Body of pancreas (tissue), 4 donors: ENCODE measurements around the gene OR2K2. TPM values are rescaled to one million over a fixed set of nuclear protein-coding genes. Genes with fewer than 3 reads are reported as not detected.

Experiments used
- ATAC-seq: fragments of 150-250 bp; one replicate; pipeline ENCODE4 v1.9.1; 2016
- DNase-seq, 4 donors: peaks; one replicate each; pipeline ENCODE4 v3.0.0-alpha.2; 2019
- H3K27ac ChIP-seq, 4 donors: fragments of 200-600 bp; sonication (generic); 1 replicate in 3 of 4; 2 replicates in 1 of 4; pipeline versions ENCODE4 v1.5.1 to v1.6.1; 2016 to 2019; ENCODE audit warnings: mild to moderate bottlenecking in 1 of 4, mixed read lengths in 1 of 4, moderate library complexity in 1 of 4
- H3K27me3 ChIP-seq, 2 donors: fragments of 200-600 bp; sonication (generic); one replicate each; pipeline ENCODE4 v1.6.0; 2016; ENCODE audit warnings: mild to moderate bottlenecking in 1 of 2
- H3K36me3 ChIP-seq, 2 donors: fragments of 200-600 bp; sonication (generic); replicated peaks in 1 of 2; 2 replicates each; pipeline ENCODE4 v1.5.1; 2016; ENCODE audit warnings: low read depth in 2 of 2; ENCODE audit not compliant: insufficient read depth in 1 of 2
- H3K4me1 ChIP-seq: fragments of 200-600 bp; sonication (generic); one replicate; pipeline ENCODE4 v1.6.0; 2016
- H3K4me3 ChIP-seq, 2 donors: fragments of 200-600 bp; sonication (generic); 1 replicate in 1 of 2; 2 replicates in 1 of 2; pipeline ENCODE4 v1.5.1; 2016 to 2019
- H3K9me3 ChIP-seq, 3 donors: fragments of 200-600 bp; sonication (generic); 1 replicate in 2 of 3; 2 replicates in 1 of 3; pipeline ENCODE4 v1.5.1; 2016
- POLR2A ChIP-seq, 3 donors: fragments of 450-650 bp; IDR thresholded peaks; one replicate each; pipeline ENCODE4 v1.6.1; 2016; ENCODE audit warnings: antibody characterized with exemption in 3 of 3, mild to moderate bottlenecking in 2 of 3
- WGBS, 2 donors: methylation state at CpG; one replicate each; pipeline ENCODE4 v1.1.5; 2017; 5-methylcytosine and 5-hydroxymethylcytosine counted together
- intact Hi-C: fragments of 100-400 bp; cut with DNase I; formaldehyde crosslinking; loops from one replicate; pipeline ENCODE4 v1.15.1; 2023
- total RNA-seq, 2 donors: library from RNA; depleted of rRNA; stranded (reverse); fragments of >200 nt; gene quantifications; one replicate each; pipeline ENCODE4 v1.1.0, GENCODE V29; 2016
- TF ChIP-seq, protein P1 (sequence below), 7 experiments: fragments of 450-650 bp in 4 of 7; fragments of 200-600 bp in 3 of 7; sonication (generic) in 3 of 7; IDR thresholded peaks; one replicate each; pipeline ENCODE4 v1.5.1; 2016 to 2019; ENCODE audit warnings: antibody characterized with exemption in 7 of 7

OR2K2 gene
- total RNA-seq, 2 donors from 2014 or later, result not detected

DNA sequence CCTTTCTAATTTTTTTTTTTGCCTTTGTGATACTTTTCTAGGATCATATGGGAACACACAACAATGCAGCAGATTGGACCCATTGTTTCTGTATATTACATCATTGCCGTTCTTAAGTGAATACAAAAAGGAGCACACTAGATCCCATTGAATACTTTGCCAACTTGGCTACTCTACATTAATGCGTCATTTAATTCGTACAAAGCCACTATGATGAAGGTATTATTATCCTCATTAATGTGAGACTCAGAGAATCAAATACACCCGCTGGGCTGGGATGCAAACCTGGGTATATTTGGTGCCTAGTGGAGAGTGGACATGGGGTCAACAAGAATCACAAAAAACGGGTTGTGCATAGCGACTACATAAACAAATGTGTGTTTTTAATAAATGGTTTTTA is 31.9 kb downstream of the OR2K2 start:
- peaks cover 9% of the 10 kb centered on the region for H3K4me1 ChIP-seq
- no peaks in the 10 kb centered on the region for H3K9me3 ChIP-seq
- H3K36me3 ChIP-seq, result no peaks in the 10 kb centered on the region
- 75 to 90% methylated on average over 6 of the region's 6 CpGs for WGBS, 2 donors
- no peak overlapping the region for H3K27ac ChIP-seq
- TF ChIP-seq POLR2A (IDR thresholded peaks at IDR 0.05), result no peak
- no peaks in the 10 kb centered on the region for H3K27me3 ChIP-seq
- ATAC-seq (no peak), DNase-seq (no peak)
- intact Hi-C loops, result no loop called here
- H3K4me3 ChIP-seq, result no peak overlapping the region

DNA sequence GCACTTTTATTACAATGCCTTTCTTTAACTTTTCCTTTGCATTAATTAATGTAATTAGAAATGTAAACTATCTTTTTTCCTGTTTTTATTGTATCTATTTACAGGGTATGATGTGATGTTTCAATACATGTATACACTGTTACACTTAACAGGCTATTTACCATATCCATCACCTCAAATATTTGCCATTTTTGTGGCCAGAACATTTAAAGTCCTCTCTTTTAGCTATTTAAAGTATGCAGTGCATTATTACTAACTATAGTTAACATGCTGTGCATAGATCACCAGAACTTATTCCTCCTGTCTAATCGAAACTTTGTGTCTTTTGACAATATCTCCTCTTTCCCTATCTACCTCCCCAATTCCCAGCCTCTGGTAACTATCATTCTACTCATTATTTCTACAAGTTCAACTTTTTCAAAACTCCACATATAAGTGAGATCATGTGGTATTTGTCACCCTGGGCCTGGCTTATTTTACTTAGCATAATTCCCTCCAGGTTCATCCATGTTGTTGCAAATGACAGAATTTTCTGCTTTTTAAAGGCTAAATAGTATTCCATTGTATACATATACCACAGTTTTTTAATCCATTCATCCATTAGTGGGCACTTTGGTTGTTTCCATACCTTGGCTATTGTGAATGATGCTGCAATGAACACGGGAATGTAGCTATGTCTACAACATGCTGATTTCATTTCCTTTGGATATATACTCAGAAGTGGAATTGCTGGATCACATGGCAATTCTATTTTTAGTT is 32.8 kb downstream of the OR2K2 start:
- TF ChIP-seq POLR2A (IDR thresholded peaks at IDR 0.05), result no peak
- TF ChIP-seq, protein P1, sequence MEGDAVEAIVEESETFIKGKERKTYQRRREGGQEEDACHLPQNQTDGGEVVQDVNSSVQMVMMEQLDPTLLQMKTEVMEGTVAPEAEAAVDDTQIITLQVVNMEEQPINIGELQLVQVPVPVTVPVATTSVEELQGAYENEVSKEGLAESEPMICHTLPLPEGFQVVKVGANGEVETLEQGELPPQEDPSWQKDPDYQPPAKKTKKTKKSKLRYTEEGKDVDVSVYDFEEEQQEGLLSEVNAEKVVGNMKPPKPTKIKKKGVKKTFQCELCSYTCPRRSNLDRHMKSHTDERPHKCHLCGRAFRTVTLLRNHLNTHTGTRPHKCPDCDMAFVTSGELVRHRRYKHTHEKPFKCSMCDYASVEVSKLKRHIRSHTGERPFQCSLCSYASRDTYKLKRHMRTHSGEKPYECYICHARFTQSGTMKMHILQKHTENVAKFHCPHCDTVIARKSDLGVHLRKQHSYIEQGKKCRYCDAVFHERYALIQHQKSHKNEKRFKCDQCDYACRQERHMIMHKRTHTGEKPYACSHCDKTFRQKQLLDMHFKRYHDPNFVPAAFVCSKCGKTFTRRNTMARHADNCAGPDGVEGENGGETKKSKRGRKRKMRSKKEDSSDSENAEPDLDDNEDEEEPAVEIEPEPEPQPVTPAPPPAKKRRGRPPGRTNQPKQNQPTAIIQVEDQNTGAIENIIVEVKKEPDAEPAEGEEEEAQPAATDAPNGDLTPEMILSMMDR (IDR thresholded peaks at IDR 0.05), result no peak
- no peaks in the 10 kb centered on the region for H3K27me3 ChIP-seq
- no peaks in the 10 kb centered on the region for H3K36me3 ChIP-seq
- DNase-seq, result no peak
- ATAC-seq, result no peak
- no peaks in the 10 kb centered on the region for H3K9me3 ChIP-seq
- WGBS, 2 donors, result 83 to 85% methylated on average over 2 of the region's 2 CpGs
- no peak overlapping the region for H3K4me3 ChIP-seq
- intact Hi-C loops, result no loop called here
- peaks cover 9% of the 10 kb centered on the region for H3K4me1 ChIP-seq
- no peak overlapping the region for H3K27ac ChIP-seq

DNA sequence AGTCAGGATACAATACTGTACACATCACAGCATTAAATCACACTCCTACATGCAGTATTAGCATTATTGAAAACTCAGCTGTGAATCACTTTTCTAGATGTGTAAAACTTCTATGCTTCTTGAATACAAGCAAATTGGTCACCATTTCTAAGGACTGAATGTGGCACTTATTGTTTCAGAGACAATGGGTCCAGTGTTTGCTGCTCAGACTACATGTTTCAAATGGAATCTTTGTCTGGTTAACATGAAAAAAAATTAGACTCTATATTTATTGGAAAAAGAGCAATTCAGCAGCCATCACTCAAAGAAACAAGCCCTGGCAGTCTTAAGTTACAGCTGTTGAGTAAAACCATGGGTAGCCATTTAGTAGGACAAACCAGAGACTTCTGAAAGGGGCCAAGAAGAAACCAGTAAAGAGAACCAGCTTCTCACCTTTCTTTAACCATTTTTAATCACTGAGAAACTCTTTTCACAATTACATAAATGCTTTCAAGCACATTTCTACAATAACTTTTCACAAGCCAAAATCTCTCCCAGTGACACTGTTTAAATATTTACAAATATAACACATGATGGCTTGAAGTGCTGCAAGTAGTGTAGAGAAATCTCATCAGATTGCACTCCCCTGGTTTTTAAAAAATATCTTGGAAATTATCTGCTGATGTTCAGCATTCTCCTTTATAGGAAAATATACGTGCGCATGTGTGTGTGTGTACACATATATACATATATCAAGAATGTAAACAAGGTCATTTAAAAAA is 35.2 kb downstream of the OR2K2 start:
- 28% methylated on average over 2 of the region's 2 CpGs for WGBS, 2 donors
- H3K27ac ChIP-seq, result no peak overlapping the region
- ATAC-seq, result no peak
- H3K9me3 ChIP-seq, result no peaks in the 10 kb centered on the region
- TF ChIP-seq POLR2A (IDR thresholded peaks at IDR 0.05), result no peak
- TF ChIP-seq, protein P1 (IDR thresholded peaks at IDR 0.05), result no peak
- no peaks in the 10 kb centered on the region for H3K27me3 ChIP-seq
- H3K36me3 ChIP-seq, result no peaks in the 10 kb centered on the region
- intact Hi-C loops, result no loop called here
- DNase-seq, result no peak
- no peak overlapping the region for H3K4me3 ChIP-seq
- H3K4me1 ChIP-seq, result peaks cover 9% of the 10 kb centered on the region

DNA sequence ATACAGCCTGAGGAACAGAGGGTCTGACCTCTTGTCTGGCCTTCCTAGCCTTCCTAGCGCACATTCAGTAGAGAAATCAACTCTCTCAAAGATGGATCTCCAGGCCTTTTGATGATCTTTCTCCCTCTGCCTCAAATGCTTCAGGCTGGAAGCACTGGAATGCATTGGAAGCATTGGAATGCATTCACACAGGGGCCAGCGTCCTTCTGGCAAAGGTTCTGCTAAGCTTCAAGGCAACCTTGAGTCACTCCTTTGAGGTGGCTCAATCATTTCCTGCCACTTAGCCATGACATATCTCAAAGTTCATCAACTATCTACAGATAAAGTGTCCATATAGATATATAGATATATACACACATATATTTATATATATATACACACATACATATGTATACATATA is 42.9 kb downstream of the OR2K2 start:
- TF ChIP-seq, protein P1 (IDR thresholded peaks at IDR 0.05), result no peak
- TF ChIP-seq POLR2A (IDR thresholded peaks at IDR 0.05), result no peak
- Histone ChIP-seq H3K4me1 (no peaks in the 10 kb centered on the region), H3K9me3 (no peaks in the 10 kb centered on the region), H3K36me3 (no peaks in the 10 kb centered on the region), H3K4me3 (no peak overlapping the region), H3K27me3 (no peaks in the 10 kb centered on the region), H3K27ac (no peak overlapping the region)
- intact Hi-C loops, result no loop called here
- ATAC-seq (no peak), DNase-seq (no peak)
- 64 to 70% methylated on average over 2 of the region's 2 CpGs for WGBS, 2 donors

DNA sequence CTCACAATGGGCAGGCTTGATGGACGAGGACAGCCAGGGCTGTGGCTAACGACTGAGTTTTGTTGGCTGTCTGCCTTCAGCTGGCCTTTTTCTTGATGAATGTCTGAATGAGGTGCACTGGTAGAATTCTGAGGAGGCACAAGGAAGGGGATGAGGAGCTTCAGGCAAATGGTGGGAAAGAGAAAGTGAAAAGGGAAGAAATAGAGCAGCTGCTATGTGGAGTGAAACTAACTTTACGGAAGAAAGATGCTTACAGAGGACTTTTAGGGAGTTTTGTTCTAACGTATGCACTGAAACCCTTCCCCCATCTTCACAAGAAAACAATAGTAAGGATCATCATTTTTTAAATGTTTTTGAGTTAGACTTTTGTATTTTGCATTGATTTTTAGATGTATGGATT is 45.3 kb downstream of the OR2K2 start:
- H3K4me1 ChIP-seq, result no peaks in the 10 kb centered on the region
- no peaks in the 10 kb centered on the region for H3K36me3 ChIP-seq
- H3K4me3 ChIP-seq, result no peak overlapping the region
- intact Hi-C loops, result no loop called here
- WGBS, 2 donors, result 57 to 75% methylated on average over 4 of the region's 4 CpGs
- DNase-seq, result no peak
- no peaks in the 10 kb centered on the region for H3K27me3 ChIP-seq
- ATAC-seq, result no peak
- no peaks in the 10 kb centered on the region for H3K9me3 ChIP-seq
- H3K27ac ChIP-seq, result no peak overlapping the region
- TF ChIP-seq POLR2A (IDR thresholded peaks at IDR 0.05), result no peak
- TF ChIP-seq, protein P1 (IDR thresholded peaks at IDR 0.05), result no peak
